ENCODE results near the gene KAT6B.
A peak's percentile ranks its signal among the peaks of the same experiment; 100 is the strongest.

The KAT6B gene

DNA sequence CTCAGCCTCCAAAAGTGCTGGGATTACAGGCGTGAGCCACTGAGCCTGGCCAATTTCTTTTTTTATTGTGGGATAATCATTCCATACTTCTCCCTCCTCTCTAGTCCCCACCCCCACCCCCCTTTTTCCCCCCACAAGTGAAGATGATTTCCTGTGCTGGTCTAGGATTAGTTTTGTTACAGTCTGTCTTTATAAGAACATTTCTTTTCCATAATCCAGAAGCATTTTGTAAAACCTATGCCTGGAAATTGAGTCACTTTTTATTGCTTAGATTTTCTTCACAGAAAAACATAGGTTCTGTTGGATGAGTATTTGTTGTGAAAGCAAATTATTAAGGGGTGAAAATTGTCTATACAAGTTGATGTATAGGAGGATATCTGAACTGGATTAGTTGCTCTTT, 98.9 kb downstream of the KAT6B start:
- FAIRE-seq: no peak

DNA sequence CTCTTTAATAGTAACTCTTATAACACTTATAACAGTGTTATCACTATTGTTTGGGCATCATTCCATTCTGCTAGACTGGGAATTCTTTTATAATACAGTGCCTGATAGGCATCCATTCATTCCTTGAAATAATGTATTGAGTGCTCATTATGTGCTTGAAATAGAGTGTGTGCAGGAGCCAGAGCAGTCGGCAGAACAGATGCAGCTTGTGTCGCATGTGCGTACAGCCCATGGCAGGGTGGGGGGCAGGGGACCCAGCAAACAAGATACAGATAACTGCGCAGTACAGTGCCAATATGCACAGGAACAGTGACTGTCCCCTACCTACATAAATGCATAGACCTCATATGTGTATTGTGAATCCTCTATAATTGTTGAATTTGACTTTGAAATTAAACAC, 99.3 kb downstream of the KAT6B start:
- no peak for FAIRE-seq

DNA sequence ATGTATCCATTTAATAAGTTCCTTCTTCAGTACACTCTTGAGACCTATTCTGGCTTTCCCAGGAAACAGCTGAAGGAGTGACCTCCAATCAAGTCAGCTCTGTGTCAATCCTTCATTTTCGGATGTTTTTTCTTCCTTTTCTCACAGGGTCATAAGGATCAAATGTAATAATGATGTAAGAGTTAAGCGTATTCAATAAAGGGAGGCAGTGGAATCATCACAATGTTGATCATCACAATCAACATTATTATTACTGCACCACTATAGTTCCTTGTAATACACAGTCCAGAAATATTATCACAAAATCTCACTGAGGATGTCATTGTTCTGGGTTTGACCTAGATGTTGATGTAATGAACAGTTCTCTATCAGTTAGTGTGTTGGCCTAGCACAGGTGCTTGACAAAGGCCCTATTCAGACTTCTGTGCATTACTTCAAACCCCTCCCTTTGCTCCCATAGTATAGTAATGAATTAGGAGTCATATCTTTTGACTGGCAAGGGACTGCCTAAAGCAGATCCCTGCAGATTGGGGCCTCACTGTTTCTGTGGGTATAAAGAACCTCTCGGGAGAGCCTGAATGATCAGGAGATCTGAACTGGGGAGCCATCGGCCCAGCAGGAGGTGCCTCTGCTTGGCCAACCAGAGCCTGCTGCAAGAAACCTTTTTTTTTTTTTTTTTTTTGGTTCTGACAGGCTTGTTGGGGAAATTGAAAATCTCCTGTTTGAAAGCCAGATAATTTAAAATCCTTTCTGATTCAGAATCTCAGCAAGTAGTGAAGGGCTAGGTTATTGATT, 100.6 kb downstream of the KAT6B start:
- no peak for FAIRE-seq

DNA sequence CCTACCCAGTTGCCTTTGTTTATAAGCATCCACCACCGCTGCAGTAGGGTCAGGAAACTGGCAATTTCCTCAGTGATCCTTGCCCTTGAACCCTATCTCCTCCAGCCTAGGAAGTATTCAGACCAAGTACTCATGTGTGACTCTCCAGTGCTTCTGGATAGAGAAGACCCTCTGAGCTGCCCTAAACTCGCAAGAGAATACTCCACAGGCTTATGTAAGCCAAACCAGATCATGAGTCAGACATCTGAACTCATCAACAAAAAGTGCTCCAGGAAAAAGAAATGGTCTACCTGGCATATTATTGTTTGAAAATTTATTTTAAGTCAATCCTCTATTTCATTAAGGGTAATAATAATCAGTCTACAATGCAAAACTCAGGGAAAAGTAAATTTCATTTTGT, 101.3 kb downstream of the KAT6B start:
- FAIRE-seq: no peak

DNA sequence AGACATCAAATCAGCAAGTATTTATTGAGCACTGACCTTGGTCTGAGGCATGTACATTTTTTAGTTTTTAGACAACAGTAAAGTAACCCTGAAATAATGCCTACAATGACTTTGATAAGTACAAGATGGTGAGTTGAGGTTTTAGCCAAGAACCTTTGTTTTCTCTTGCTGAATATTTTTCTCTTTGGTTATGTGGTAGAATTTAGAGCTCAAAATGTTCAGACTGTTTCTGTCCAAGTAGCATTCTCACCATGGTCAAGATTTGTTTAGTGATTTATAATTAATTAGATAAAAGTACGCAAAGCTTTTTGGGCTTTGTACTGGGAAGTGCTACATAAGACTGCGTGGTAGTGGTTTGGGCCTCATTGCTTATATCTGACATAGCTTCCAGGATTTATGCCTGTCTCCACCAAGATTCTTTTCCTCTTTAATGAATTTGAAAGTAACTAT, 102.4 kb downstream of the KAT6B start:
- no peak for FAIRE-seq

DNA sequence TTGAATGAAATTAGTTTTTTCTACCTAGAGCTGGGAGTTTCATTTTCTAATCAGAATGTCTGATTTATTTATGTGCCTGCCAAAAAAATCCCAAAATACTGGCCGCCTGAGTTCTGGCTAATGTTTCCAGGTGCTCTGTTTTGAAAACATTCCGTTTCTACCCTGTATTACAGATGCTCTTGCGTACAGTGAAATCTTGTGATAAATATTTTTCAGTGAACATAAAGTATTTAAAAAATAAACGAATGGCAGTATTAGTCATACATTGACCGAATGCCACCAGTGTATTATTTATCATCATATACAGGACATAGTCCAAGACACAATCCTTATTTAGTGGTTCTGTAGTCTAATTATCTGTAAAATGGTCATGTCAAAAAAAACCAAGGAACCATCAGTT, 102.8 kb downstream of the KAT6B start:
- FAIRE-seq: peak; percentile 43

DNA sequence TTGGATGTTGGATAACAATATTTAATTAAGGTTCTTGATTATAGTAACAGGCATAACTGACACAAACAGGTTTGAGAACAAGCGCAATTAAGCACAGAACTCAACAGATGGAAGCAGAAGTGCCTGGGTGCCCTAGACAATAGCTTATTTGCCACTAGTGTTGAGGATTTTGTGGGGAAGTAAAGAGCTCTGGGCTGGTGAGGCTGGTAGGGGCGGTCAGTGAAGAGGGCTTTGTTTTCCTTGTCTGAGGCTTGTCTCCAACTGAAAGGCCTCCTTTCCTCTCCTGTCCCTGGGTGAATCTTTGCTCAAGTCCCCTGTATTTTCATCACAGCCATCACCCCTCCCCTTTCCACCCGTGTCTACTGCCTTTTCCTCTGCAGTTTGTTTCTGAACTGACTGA, 104.6 kb downstream of the KAT6B start:
- FAIRE-seq: no peak

DNA sequence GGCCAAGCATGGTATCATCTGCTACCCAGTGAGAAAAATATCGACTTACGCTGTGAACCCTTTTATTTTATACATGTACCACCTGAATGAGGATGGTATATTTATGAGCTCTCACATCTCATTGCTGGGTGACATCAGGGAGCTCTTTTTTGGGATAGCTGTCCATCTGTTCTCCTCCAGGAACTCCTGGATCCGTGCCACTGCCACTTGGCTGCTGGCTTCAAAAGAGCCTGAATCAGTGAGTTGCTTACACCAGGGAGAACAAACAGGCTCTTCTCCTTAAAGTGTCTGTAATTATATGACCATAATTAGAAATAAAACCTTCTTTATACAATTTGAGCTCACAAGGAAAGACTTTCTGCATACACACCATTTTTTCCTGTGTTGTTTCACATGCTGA, 106.2 kb downstream of the KAT6B start:
- no peak for FAIRE-seq

DNA sequence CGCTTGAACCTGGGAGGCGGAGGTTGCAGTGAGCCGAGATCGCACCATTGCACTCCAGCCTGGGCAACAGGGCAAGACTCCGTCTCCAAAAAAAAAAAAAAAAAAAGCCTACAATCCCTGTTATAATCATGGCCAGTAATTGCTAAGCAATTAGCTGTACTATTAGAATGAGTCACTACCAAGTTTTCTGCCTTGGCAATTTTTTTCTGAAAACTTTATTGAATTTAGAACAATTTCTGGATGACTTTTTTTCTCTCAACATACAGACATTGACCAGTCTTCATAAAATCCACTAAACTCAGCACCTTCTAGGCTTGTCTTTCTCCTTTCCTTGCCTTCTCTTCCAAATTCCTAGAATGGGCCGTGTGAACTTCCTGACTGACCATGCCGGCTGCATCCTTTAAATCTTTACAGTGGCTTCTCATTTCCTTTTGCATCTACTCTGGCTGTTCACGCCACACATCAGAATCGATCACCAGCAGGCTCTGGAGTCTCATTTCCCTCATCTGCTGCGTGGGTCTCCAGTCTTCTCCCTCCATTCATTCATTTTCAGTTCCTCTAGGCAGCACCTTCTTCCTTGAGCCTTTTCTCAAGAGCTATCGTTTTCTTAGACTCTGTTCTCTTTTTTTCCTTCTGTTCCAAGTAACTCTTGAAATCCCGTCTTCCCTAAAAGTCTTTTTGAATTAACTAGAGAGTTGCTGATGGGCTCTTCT, 107.9 kb downstream of the KAT6B start:
- no peak for FAIRE-seq

DNA sequence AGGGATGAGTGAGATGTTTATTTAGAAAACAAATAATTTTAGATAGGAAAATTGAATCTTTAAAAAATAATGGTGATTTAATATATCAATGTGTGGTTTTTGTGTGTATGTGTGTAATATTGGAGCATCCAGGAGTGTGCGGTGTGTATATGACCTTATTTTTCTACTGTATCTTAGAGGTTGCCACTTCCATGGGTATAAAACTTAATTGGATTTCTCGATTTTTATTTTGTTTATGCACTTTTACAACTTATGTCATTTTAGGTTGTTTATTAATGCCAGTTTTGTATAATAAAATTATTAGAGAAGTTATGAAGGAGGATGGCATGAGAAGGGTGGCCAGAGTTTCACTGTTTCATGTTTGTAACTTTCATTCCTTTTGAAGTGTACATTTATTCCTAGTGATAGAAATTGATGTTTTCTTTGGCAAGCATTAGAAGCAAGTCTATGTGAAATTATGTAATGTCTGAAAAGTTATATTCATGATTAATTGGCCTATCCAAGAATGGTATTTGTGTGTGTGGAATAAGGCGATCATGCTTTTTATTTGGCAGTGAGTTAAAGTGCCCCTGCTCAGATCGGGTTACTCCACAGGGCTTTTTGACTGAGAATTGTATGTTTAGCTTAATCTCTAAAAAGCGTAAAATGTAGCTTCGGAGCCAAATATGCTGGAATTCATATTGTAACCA, 110.3 kb downstream of the KAT6B start:
- FAIRE-seq: peak; percentile 93

DNA sequence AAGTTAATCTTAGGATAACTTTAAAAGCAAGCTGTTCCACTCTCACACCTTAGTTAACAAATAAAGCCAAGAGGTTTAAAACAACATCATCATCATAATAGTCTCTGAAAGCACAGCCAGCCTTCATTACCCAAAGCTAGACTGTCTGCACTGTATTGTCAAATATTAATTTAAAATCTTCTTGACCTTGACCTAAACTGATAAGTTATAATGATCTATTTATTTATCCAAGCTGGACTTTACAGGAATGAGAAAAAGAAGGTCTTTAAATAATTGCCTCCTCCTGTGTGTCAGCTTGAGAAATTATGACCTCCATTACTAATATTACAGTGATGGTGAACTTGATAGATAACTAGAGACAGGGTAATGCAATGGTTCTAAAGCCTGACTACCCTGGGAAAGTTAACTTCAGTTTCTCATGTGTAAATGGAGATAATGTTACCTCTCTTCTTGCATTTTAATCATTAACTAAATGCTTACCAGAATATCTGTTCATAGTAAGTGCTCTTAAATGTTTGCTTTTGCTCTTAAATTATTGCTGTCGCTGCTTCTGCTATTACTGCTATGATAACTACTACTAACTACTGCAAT, 111.0 kb downstream of the KAT6B start:
- FAIRE-seq: no peak

DNA sequence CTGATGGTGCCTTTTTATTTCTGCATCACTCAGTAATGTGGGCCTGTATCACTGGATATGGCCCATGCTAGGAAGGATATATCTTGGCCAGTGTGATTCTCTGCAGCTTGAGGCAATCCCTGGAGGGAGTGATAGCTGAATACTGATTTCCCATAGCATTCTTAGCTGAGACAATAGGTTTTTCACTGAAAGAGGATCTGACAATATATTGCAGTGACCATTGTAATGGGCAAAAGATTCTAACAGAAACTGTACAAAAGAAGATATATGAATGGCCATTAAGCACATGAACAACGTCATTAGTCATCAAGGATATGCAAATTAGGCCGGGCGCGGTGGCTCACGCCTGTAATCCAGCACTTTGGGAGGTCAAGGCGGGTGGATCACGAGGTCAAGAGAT, 117.8 kb downstream of the KAT6B start:
- no peak for FAIRE-seq

DNA sequence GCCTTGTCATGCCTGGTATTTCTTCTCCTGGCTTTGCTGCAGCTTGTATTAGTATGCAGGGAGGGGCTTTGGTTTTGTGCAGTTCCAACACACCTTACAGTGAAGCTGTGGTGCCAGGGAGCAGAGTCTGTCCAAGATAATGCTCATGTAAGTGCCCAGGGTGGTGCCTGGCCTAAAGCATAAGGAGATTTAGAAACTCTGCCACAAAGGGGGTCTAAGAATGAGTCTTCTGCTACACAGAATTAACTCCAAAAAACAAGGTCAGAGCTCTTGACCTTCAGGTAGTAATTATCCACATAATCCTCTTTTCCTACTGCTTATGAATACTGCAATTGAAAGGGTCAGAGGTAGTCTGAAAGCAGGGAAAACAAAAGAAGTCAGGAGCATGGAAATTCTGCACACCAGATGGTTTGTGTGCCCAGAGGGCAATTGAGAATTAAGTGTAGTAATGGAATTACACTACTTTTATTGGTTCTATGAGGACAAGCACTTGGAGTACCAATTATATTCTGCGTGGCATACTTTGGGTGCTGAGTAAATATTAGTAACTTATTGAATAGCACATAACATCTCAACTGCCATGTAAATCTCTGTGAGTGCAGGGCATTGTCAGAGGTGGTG, 121.5 kb downstream of the KAT6B start:
- FAIRE-seq: no peak

DNA sequence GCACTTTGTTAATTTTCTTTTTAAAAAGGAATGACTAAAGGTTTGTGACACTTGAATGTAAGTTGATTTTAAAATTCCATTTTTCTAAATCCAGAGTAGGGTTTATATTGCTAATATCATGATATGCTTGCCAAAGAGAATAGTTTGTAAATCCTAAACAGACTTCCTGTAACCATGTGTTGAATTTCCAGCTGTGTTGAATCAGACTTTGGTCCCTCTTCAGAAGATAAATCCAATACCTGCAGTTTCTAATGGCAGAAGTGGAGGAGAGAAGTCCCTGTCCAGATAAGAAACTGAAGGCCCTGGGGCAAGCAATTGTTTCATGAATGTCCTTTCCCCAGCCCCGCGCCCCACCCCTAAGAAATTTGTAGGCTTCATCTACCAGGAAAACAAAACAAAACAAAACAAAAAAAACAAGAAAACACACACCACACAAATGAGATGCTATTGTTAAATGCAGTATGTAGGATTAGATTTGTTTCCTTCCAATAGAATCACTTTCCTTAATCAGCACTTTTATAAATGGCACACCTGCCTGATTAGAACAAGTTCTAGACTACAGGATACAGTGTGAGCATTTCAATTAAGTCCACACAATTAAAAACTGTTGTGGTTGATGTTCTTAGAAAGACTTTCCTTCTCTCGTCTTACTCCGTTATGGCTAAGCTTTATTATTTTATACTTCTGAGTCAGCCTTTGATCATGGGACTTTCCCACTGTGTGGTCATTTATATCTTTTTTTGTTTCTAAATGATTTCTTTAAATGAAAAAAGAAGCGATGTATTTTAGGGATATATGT, 122.8 kb downstream of the KAT6B start:
- no peak for FAIRE-seq

DNA sequence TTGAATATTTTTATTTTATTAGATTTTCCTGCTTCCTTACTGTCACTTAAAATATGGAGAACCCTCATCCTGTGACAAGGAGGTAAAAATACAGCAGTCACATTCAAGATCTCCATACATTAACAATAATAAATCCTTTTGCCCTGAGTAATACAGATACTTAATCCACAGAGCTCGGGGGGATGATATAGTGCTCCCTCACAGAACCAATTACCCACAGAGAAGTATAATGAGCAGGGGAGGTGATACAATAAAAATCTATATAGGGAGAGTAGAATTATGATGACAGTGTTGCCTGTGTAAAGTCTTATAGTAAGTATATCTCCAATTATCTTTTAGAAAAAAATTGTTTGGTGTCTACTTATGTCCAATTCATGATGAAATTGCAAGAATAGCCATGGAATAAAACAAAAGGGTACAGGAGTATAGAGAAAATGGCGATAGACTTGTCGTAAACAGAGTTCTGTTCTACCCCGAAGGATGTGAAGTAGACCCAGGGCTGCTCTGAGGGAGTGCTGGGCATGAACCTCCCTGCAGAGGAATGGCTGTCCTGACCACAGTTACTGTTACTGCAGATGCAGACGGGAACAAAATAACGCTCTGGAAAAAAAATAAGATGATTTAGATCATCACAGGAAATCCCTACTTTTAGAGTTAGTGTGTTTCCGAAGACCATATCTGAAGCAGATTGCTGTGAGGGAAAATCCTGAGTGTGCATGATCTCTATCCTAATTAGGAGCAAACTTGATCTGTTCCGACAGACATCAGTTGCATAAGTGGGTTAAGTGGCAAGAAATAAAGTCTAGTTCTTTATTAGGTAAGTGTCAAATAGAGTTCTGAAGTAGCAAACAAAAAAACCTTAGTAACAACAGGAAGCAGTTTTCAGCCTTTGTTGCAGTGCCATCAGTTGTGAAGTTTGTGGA, 123.7 kb downstream of the KAT6B start:
- FAIRE-seq: no peak

DNA sequence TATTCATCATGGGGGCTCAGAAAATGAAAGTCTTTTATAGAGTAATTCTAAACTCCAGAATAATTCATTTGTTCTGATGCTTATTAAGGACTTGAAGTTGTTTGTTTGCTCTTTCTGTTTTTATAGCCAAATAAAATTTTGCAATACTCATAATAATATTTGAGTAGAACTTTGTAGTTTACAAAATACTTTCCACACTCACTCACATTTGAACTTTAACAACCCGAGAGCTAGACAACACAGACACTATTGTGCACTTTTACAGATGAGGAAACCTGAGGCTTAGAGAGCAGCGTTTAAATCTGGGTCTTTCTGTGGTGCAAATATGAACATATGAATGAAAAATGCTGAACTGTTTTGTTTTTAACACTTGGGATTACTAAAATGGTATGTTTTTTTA, 126.8 kb downstream of the KAT6B start:
- FAIRE-seq: peak; percentile 72

DNA sequence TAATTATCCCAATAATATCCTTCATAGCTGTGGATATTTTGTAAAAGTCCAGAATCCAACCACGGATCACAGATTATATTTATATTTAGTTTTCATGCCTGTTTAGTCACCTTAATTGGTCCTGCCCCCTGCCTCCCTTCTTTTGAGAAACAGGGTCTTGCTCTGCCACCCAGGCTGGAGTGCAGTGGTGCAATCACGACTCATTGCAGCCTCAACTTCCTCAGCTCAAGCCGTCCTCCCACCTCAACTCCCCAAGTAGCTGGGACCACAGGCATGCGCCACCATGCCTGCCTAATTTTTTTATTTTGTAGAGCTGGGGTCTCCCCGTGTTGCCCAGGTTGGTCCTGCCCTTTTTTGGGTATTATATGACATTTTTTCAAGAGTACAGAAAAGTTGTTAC, 129.4 kb downstream of the KAT6B start:
- no peak for FAIRE-seq

DNA sequence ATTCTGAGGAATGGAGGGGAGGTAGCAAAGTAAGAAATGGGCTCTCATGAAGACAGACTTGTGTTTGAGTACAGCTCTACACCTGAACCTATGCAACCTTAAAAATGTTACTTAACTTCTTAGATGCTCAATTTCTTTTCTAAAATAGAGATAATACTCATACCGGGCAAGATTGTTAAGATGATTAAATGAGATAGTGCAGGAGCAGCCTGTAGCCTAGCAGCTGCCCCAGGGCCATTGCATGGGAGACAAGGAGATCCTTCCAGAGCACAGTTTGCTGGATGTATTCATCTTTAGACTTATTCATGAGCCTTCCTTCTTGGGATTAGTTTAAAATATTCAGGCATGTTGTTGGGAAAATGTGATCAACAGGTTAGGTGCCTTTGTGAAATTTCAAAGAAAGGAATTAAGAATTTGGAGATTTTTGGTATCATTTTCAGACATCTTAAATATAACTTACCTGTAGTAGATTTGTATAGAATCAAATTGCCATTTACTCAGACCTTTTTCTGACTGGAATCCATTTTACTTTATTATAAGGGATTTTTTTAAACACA, 130.2 kb downstream of the KAT6B start:
- peak; percentile 11 for FAIRE-seq

DNA sequence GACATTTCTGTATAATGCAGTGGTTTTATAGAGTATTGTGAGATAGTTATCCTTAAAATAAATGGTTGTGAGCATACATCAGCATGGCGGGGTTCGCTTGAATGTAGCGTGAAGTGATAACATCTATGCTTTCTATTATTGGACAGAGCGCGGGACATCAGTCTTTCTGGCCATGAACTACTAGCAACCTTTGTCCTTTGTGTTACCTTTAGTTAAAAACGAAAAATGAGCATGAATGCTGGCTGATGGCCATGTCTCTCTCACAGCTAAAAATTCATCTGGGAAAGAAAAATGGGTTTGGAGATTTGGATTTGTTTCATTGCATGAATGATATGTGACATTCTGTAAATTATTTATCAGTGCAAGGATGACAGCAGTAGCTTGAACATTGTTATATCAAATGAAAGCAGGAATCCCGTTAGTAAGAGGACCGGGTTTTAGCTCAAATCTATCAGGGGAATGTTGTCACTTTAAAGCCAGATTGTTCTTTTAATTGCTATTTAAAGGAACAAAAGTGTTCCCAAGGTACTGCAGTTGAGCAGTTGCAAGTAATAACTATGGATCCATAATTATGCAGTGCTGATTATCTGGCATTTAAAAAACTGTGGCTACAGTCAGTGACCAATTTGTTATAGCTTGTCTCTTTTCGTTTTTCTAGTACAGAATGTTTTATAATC, 131.0 kb downstream of the KAT6B start:
- no peak for FAIRE-seq

DNA sequence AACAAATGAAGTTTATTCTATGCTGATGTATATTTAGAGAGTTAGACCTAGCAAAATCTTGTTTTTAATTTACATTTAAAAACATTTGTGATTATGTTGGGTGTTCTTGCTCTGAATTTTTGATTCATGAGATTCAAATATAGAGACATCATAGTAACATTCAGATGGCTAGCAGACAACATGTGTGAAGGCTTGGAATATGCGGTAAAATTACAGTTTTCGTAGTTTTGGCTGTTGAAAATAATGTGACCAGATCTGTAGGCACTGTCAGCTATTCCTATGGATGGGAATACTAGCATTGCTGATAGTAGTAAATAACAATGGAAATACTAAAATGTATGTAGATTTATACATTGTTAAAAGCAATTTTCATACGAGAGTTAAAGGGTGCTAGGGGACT, 131.9 kb downstream of the KAT6B start:
- FAIRE-seq: no peak

All from A204.1 (cell line).